ENCODE results near the gene WIPF1. TPM values are rescaled to one million over a fixed set of nuclear protein-coding genes. Genes with fewer than 3 reads are reported as not detected.

Gene WIPF1
- polyA plus RNA-seq, 1 experiment = 34.9 TPM

DNA sequence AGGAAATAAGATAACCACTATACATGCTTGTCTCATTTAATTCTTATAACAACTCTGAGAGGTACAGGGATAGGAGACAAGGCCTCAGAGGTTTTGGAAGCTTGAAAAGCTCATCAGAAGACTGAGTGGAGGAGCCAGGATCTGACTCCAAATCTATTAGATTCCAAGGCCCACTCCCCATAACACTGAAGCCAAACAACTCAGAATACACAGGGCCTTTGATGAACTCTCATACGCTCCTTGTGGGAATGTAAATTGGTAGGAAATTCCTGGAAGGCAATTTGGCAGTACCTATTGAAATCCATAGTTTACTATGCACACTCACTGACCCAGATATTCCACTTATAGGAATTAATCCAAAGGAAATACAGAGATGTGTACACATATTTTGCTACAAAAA is 27.9 kb downstream of the WIPF1 start:
- no peak for DNase-seq (ENCODE audit: low read depth)
- H3K4me3 ChIP-seq (ENCODE audit: low read depth, low read length) = no peak overlapping the region
- H3K27me3 ChIP-seq (ENCODE audit: control insufficient read depth, insufficient read depth, low read length) = no peaks in the 10 kb centered on the region
- ChIA-PET CTCF (no interaction called here), POLR2A (no interaction called here)
- H3K36me3 ChIP-seq (ENCODE audit: control insufficient read depth, insufficient read depth, low read length) = peaks cover 17% of the 10 kb centered on the region
- TF ChIP-seq, protein P1, sequence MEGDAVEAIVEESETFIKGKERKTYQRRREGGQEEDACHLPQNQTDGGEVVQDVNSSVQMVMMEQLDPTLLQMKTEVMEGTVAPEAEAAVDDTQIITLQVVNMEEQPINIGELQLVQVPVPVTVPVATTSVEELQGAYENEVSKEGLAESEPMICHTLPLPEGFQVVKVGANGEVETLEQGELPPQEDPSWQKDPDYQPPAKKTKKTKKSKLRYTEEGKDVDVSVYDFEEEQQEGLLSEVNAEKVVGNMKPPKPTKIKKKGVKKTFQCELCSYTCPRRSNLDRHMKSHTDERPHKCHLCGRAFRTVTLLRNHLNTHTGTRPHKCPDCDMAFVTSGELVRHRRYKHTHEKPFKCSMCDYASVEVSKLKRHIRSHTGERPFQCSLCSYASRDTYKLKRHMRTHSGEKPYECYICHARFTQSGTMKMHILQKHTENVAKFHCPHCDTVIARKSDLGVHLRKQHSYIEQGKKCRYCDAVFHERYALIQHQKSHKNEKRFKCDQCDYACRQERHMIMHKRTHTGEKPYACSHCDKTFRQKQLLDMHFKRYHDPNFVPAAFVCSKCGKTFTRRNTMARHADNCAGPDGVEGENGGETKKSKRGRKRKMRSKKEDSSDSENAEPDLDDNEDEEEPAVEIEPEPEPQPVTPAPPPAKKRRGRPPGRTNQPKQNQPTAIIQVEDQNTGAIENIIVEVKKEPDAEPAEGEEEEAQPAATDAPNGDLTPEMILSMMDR (IDR thresholded peaks at IDR 0.05; ENCODE audit: insufficient read depth, low read depth, low read length) = no peak

DNA sequence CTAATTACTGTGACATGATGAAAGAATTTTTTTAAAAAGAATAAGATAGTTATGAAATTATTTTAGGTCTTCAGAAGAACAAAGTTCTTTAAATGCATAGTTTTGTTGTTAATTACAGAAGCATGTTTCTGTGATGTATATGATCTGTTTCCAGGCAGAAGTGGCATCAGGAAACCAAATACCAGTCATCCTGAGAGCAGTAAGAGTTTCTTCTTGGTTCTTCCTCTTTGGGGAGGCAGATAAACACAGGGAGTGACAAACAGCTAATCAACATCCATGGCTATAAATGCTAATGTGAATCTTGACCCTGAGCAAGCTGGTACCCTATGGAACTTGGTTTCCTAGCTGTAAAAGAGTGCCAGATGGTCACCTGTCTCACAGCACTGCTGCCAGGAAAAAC is 29.2 kb downstream of the WIPF1 start:
- no peak overlapping the region for H3K4me3 ChIP-seq (ENCODE audit: low read depth, low read length)
- ChIA-PET CTCF (interaction anchor here (1.1 to 2.4 kb wide), 3 partner anchors 21 to 131 kb away, joined by 3 to 8 read pairs (median 8); no protein-coding TSS in a partner anchor), POLR2A (no interaction called here)
- peaks cover 17% of the 10 kb centered on the region for H3K36me3 ChIP-seq (ENCODE audit: control insufficient read depth, insufficient read depth, low read length)
- H3K27me3 ChIP-seq (ENCODE audit: control insufficient read depth, insufficient read depth, low read length) = no peaks in the 10 kb centered on the region
- DNase-seq (ENCODE audit: low read depth) = no peak
- TF ChIP-seq, protein P1 (IDR thresholded peaks at IDR 0.05; ENCODE audit: insufficient read depth, low read depth, low read length) = no peak

DNA sequence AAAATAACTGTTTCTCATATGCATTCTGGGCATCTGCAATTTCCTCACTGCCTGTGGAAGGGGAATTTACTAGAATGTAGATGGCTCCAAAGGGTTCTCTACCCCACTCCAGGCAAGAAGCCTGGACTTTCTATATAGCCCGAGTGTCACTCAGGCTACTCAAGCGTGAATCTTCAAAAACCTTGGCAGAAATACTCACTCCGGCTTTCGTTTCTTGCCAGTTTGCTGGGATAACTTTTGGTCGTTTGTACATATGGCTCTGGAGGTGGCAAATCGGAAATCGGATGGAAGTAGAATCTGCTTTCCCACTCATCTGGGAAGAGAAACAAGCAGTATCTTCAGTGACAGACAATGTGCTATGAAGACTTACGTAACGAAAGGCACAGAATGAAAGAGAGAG is 30.7 kb downstream of the WIPF1 start:
- POLR2A ChIA-PET = no interaction called here
- peaks cover 17% of the 10 kb centered on the region for H3K36me3 ChIP-seq (ENCODE audit: control insufficient read depth, insufficient read depth, low read length)
- TF ChIP-seq, protein P1 (IDR thresholded peaks at IDR 0.05; ENCODE audit: insufficient read depth, low read depth, low read length) = no peak
- no peaks in the 10 kb centered on the region for H3K27me3 ChIP-seq (ENCODE audit: control insufficient read depth, insufficient read depth, low read length)
- H3K4me3 ChIP-seq (ENCODE audit: low read depth, low read length) = no peak overlapping the region
- no peak for DNase-seq (ENCODE audit: low read depth)
- CTCF ChIA-PET = interaction anchor here (1.6 to 2.4 kb wide), 2 partner anchors 11 to 20 kb away, joined by 3 to 8 read pairs; no protein-coding TSS in a partner anchor

DNA sequence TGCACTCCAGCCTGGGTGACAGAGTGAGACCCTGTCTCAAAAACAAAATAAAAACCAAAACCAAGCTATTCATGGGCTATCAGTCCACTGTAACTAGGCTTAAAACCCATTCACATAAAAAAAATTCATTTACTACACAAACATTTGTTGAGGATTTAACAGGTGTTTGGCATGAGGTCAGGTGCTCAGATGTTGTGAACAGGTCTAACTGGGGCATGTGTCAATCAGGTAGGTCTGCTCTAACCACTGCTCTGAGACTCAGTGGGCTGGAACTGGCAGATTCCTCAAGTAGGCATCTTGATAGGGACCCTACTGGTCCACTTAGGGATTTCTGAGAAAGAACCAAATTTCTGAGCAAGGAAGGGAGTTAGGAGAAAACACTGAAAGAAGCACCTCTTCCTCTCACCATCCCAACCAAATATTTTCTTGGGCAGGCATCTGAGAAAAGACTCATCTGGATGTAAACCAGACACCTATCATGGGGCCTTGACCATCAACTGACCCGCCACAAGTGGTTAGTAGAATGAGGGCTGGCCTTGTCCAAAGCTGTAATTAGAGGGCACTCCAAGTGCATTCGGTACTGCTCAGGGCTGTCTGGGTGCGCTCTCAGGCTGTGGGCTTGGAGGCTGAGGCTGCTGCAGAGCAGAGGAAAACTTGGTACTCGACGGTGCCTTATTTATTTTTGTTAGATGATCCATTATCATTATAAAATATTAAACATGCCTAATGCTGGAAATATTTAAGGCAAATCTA is 33.9 kb downstream of the WIPF1 start:
- no peak for DNase-seq (ENCODE audit: low read depth)
- ChIA-PET POLR2A (no interaction called here), CTCF (interaction anchor here (0.6 to 1.4 kb wide), 3 partner anchors 9 to 100 kb away, joined by 3 to 8 read pairs (median 4); no protein-coding TSS in a partner anchor)
- Histone ChIP-seq H3K4me3 (ENCODE audit: low read depth, low read length) (no peak overlapping the region), H3K36me3 (ENCODE audit: control insufficient read depth, insufficient read depth, low read length) (peaks cover 8% of the 10 kb centered on the region), H3K27me3 (ENCODE audit: control insufficient read depth, insufficient read depth, low read length) (no peaks in the 10 kb centered on the region)
- TF ChIP-seq, protein P1 (IDR thresholded peaks at IDR 0.05; ENCODE audit: insufficient read depth, low read depth, low read length) = no peak

DNA sequence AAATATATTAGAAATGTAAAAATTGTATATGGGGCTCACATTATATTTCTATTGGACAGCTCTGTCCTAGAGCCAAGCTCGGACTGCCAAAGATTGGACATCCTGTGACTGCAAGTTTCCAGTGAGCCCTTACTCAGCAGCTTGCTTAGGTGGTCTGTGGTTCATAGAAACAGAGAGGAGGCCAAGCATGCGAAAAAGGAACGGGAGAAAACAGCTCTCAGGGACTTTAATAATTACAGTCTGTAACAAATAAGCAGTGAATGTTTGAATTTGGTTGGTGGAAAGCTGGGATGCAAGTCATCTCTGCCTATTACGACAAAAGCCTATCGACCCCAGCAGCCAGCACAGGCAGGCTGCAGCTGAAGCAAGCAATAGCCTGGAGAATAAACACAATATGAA is 35.6 kb downstream of the WIPF1 start:
- CTCF ChIA-PET = interaction anchor here (0.9 to 1.5 kb wide), 3 partner anchors 16 to 101 kb away, joined by 3 to 4 read pairs (median 3); no protein-coding TSS in a partner anchor
- TF ChIP-seq, protein P1 (IDR thresholded peaks at IDR 0.05; ENCODE audit: insufficient read depth, low read depth, low read length) = no peak
- H3K36me3 ChIP-seq (ENCODE audit: control insufficient read depth, insufficient read depth, low read length) = peaks cover 4% of the 10 kb centered on the region
- no peak overlapping the region for H3K4me3 ChIP-seq (ENCODE audit: low read depth, low read length)
- POLR2A ChIA-PET = no interaction called here
- no peak for DNase-seq (ENCODE audit: low read depth)
- H3K27me3 ChIP-seq (ENCODE audit: control insufficient read depth, insufficient read depth, low read length) = no peaks in the 10 kb centered on the region
